Activated naive CD8-positive, alpha-beta T cell treated with anti-CD3 and anti-CD28 coated beads, Interleukin-2, amount 50 U/mL, for 24 hours (primary cell): ENCODE data around the gene ZNF350.
"Not testable (repeated sequence)": the region's sequence is repeated elsewhere in the genome, so short reads cannot be mapped to it uniquely, and the experiment has no call there.

Experiments used
- ATAC-seq: fragments of 150-1000 bp; cut with Tn5 transposase; one replicate; pipeline ENCODE4 v1.10.0; 2021
- DNase-seq: peaks from one replicate; pipeline ENCODE4 v3.0.0; 2021
- H3K27ac Mint-ChIP-seq: one replicate; pipeline ENCODE4 v1.8.0; 2021; ENCODE audit warnings: mild to moderate bottlenecking, mixed read lengths
- H3K27me3 Mint-ChIP-seq: one replicate; pipeline ENCODE4 v1.8.0; 2021; ENCODE audit warnings: mixed read lengths
- H3K36me3 Mint-ChIP-seq: one replicate; pipeline ENCODE4 v1.8.0; 2021; ENCODE audit warnings: low read depth, mixed read lengths
- H3K4me1 Mint-ChIP-seq: one replicate; pipeline ENCODE4 v1.8.0; 2021; ENCODE audit warnings: mixed read lengths
- H3K4me3 Mint-ChIP-seq: one replicate; pipeline ENCODE4 v1.8.0; 2021; ENCODE audit warnings: mild to moderate bottlenecking, moderate library complexity, mixed read lengths
- H3K9me3 Mint-ChIP-seq: one replicate; pipeline ENCODE4 v1.8.0; 2021; ENCODE audit warnings: mixed read lengths

ZNF350 gene

GRCh38 chr19:51986309-51987291 is at the start of gene ZNF350:
TSS of gene ZNF350 (minus strand) at chr19:51986840. CDS start at chr19:51974360, 12,480 bp downstream.
- peaks cover 65% of the 10 kb centered on the region for H3K9me3 Mint-ChIP-seq

GRCh38 chr19:52034051-52034728 is 47.5 kb upstream of the ZNF350 start:
- Mint-ChIP-seq H3K36me3 (peaks cover 92% of the 10 kb centered on the region), H3K27me3 (no peaks in the 10 kb centered on the region), H3K27ac (no peak overlapping the region), H3K4me1 (peaks cover 1% of the 10 kb centered on the region), H3K4me3 (no peak overlapping the region), H3K9me3 (peaks cover 70% of the 10 kb centered on the region)
- ATAC-seq (no peak), DNase-seq (no peak)

More at GRCh38 chr19:51986309-51987291, at the start of gene ZNF350:
- H3K27ac Mint-ChIP-seq = peak within 1 kb of the TSS; percentile 91
- H3K36me3 Mint-ChIP-seq = peaks cover 67% of the 10 kb centered on the region
- H3K4me3 Mint-ChIP-seq = peak within 1 kb of the TSS; percentile 98
- H3K4me1 Mint-ChIP-seq = peaks cover 16% of the 10 kb centered on the region
- DNase-seq (peak; percentile 81), ATAC-seq (peak; percentile 98)
- no peaks in the 10 kb centered on the region for H3K27me3 Mint-ChIP-seq

GRCh38 chr19:52028780-52029123 is 42.1 kb upstream of the ZNF350 start:
- Mint-ChIP-seq H3K4me1 (peaks cover 23% of the 10 kb centered on the region), H3K36me3 (peaks cover 85% of the 10 kb centered on the region), H3K27ac (peak overlapping the region; percentile 94), H3K9me3 (peaks cover 53% of the 10 kb centered on the region), H3K27me3 (no peaks in the 10 kb centered on the region), H3K4me3 (peak overlapping the region; percentile 92)
- DNase-seq (no peak), ATAC-seq (no peak)

GRCh38 chr19:52028027-52028779 is 41.6 kb upstream of the ZNF350 start, which contains the start of gene ZNF614:
TSS of gene ZNF614 (minus strand) at chr19:52028379. CDS start at chr19:52025745, 2,634 bp downstream.
- H3K27ac Mint-ChIP-seq = peak within 1 kb of the TSS; percentile 94
- H3K4me1 Mint-ChIP-seq = peaks cover 23% of the 10 kb centered on the region
- ATAC-seq (peak; percentile 93), DNase-seq (peak; percentile 86)
- peaks cover 85% of the 10 kb centered on the region for H3K36me3 Mint-ChIP-seq
- no peaks in the 10 kb centered on the region for H3K27me3 Mint-ChIP-seq
- peaks cover 54% of the 10 kb centered on the region for H3K9me3 Mint-ChIP-seq
- H3K4me3 Mint-ChIP-seq = peak within 1 kb of the TSS; percentile 92

DNA sequence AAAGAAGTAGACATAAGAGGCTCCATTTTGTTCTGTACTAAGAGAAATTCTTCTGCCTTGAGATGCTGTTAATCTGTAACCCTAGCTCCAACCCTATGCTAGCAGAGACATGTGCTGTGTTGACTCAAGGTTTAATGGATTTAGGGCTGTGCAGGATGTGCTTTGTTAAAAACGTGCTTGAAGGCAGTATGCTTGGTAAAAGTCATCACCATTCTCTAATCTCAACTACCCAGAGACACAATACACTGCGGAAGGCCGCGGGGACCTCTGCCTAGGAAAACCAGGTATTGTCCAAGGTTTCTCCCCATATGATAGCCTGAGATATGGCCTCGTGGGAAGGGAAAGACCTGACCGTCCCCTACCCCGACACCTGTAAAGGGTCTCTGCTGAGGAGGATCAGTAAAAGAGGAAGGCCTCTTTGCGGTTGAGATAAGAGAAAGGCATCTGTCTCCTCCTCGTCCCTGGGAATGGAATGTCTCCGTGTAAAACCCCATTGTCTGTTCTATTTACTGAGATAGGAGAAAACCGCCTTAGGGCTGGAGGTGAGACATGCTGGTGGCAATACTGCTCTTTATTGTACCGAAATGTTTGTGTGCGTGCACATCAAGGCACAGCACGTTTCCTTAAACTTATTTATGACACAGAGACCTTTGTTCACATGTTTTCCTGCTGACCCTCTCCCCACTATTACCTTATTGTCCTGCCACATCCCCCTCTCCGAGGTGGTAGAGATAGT is 39.8 kb upstream of the ZNF350 start:
- peaks cover 53% of the 10 kb centered on the region for H3K9me3 Mint-ChIP-seq
- peaks cover 84% of the 10 kb centered on the region for H3K36me3 Mint-ChIP-seq
- H3K27me3 Mint-ChIP-seq, H3K27ac Mint-ChIP-seq, H3K4me3 Mint-ChIP-seq, DNase-seq, ATAC-seq: not testable (repeated sequence)
- H3K4me1 Mint-ChIP-seq = peaks cover 23% of the 10 kb centered on the region

DNA sequence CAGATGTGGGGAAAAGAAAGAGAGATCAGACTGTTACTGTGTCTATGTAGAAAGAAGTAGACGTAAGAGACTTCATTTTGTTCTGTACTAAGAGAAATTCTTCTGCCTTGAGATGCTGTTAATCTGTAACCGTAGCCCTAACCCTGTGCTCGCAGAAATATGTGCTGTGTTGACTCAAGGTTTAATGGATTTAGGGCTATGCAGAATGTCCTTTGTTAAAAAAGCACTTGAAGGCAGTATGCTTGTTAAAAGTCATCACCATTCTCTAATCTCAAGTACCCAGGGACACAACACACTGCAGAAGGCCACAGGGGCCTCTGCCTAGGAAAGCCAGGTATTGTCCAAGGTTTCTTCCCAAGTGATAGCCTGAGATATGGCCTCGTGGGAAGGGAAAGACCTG is 37.8 kb upstream of the ZNF350 start:
- DNase-seq, ATAC-seq, H3K4me3 Mint-ChIP-seq, H3K27ac Mint-ChIP-seq, H3K27me3 Mint-ChIP-seq: not testable (repeated sequence)
- Mint-ChIP-seq H3K36me3 (peaks cover 87% of the 10 kb centered on the region), H3K9me3 (peaks cover 61% of the 10 kb centered on the region), H3K4me1 (peaks cover 23% of the 10 kb centered on the region)

GRCh38 chr19:52022193-52022592 is 35.6 kb upstream of the ZNF350 start:
- Mint-ChIP-seq H3K4me3 (no peak overlapping the region), H3K36me3 (peaks cover 96% of the 10 kb centered on the region), H3K27me3 (no peaks in the 10 kb centered on the region), H3K4me1 (peaks cover 5% of the 10 kb centered on the region), H3K27ac (no peak overlapping the region), H3K9me3 (peaks cover 76% of the 10 kb centered on the region)
- DNase-seq = no peak
- ATAC-seq = no peak

- Mint-ChIP-seq H3K27ac (no peak overlapping the region), H3K27me3 (no peaks in the 10 kb centered on the region), H3K9me3 (peaks cover 77% of the 10 kb centered on the region), H3K36me3 (peaks cover 96% of the 10 kb centered on the region), H3K4me1 (no peaks in the 10 kb centered on the region), H3K4me3 (no peak overlapping the region)
- ATAC-seq = no peak
- DNase-seq = no peak
Measured at GRCh38 chr19:52020506-52020905, 33.9 kb upstream of the ZNF350 start.

GRCh38 chr19:52010674-52011073 is 24.0 kb upstream of the ZNF350 start:
- Mint-ChIP-seq H3K9me3 (peaks cover 50% of the 10 kb centered on the region), H3K36me3 (peaks cover 56% of the 10 kb centered on the region), H3K27ac (no peak overlapping the region), H3K27me3 (no peaks in the 10 kb centered on the region), H3K4me3 (no peak overlapping the region), H3K4me1 (peaks cover 17% of the 10 kb centered on the region)
- ATAC-seq = no peak
- no peak for DNase-seq

DNA sequence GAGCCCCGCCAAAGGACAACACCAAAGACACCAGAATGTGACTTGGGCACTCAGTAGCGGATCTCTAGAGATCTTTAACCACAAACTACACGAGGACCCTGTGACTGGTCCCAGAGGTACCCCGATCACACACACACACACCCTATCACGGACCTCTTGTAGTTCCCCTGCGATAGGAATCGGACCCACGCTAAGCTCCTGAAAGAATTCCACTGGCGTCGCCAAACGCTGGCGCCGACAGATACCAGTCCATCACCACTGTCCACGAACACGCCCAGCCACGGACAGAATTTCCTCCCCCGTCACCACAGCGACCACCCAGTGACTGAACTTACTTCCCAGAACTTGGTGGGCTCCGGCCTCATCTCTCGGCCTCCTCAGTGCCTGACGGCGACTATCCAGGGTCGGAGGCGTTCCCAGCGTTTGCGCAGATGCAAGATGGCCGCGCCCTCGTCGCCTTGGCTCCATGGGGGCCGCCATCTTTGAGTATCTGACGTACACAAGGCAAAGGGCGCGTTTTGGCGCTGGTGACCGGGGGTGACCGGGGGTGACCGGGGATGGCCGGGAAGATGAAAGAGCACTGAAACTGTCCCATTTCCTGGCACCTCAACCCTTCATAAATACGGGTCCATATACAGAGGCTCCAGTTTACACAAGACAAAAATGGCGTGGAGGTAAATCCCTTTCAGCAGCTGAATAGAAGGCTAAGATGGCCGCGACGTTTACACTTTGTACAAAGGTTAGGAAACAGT is 21.3 kb upstream of the ZNF350 start, which contains the start of gene ZNF615:
TSS of gene ZNF615 (minus strand) at position 406 of the 752 bp plus-strand sequence. CDS start 4,500 bp downstream, outside the sequence.
- DNase-seq = peak; percentile 88
- H3K27ac Mint-ChIP-seq = peak within 1 kb of the TSS; percentile 88
- peaks cover 61% of the 10 kb centered on the region for H3K36me3 Mint-ChIP-seq
- H3K4me1 Mint-ChIP-seq = peaks cover 17% of the 10 kb centered on the region
- ATAC-seq = peak; percentile 96
- no peaks in the 10 kb centered on the region for H3K27me3 Mint-ChIP-seq
- H3K9me3 Mint-ChIP-seq = peaks cover 48% of the 10 kb centered on the region
- peak within 1 kb of the TSS; percentile 99 for H3K4me3 Mint-ChIP-seq

GRCh38 chr19:52007451-52007805 is 20.8 kb upstream of the ZNF350 start:
- H3K4me3 Mint-ChIP-seq = peak overlapping the region; percentile 99
- H3K27ac Mint-ChIP-seq = peak overlapping the region; percentile 88
- peaks cover 58% of the 10 kb centered on the region for H3K36me3 Mint-ChIP-seq
- peak; percentile 11 for DNase-seq
- H3K27me3 Mint-ChIP-seq = no peaks in the 10 kb centered on the region
- peaks cover 17% of the 10 kb centered on the region for H3K4me1 Mint-ChIP-seq
- ATAC-seq = no peak
- H3K9me3 Mint-ChIP-seq = peaks cover 44% of the 10 kb centered on the region

GRCh38 chr19:51994048-51994644 is 7.5 kb upstream of the ZNF350 start:
- ATAC-seq (no peak), DNase-seq (no peak)
- peaks cover 73% of the 10 kb centered on the region for H3K9me3 Mint-ChIP-seq
- H3K36me3 Mint-ChIP-seq = peaks cover 84% of the 10 kb centered on the region
- H3K4me1 Mint-ChIP-seq = no peaks in the 10 kb centered on the region
- H3K27me3 Mint-ChIP-seq = no peaks in the 10 kb centered on the region
- H3K4me3 Mint-ChIP-seq = no peak overlapping the region
- no peak overlapping the region for H3K27ac Mint-ChIP-seq

GRCh38 chr19:51993422-51993821 is 6.8 kb upstream of the ZNF350 start:
- Mint-ChIP-seq H3K4me3 (no peak overlapping the region), H3K27ac (no peak overlapping the region), H3K27me3 (no peaks in the 10 kb centered on the region), H3K4me1 (no peaks in the 10 kb centered on the region), H3K36me3 (peaks cover 82% of the 10 kb centered on the region), H3K9me3 (peaks cover 76% of the 10 kb centered on the region)
- DNase-seq (no peak), ATAC-seq (no peak)
